IMR-90 (cell line): ENCODE results near the gene UNKL.

Experiments
- BHLHE40 ChIP-seq: fragments of 150-350 bp; IDR thresholded peaks from 2 replicates; pipeline ENCODE4 v1.6.1; 2016; ENCODE audit warnings: mild to moderate bottlenecking, low read depth, low read length
- CEBPB ChIP-seq: IDR thresholded peaks from 2 replicates; pipeline ENCODE4 v1.6.1; 2012; ENCODE audit warnings: low read depth, low read length, improper control_type of control experiment
- FOS ChIP-seq: fragments of 150-350 bp; IDR thresholded peaks from 2 replicates; pipeline ENCODE4 v1.6.1; 2016; ENCODE audit warnings: low read depth, low read length
- MAZ ChIP-seq: IDR thresholded peaks from 2 replicates; pipeline ENCODE4 v1.6.1; 2012; ENCODE audit warnings: low read depth, mild to moderate bottlenecking, low read length, improper control_type of control experiment, moderate library complexity, borderline replicate concordance
- MXI1 ChIP-seq: IDR thresholded peaks from 2 replicates; pipeline ENCODE4 v1.6.1; 2012; ENCODE audit warnings: low read depth, mild to moderate bottlenecking, low read length, moderate library complexity, borderline replicate concordance
- POLR2A ChIP-seq: IDR thresholded peaks from 2 replicates; pipeline ENCODE4 v1.6.1; 2012; ENCODE audit warnings: mild to moderate bottlenecking, low read depth, low read length
- RAD21 ChIP-seq: IDR thresholded peaks from 2 replicates; pipeline ENCODE4 v1.6.1; 2012; ENCODE audit warnings: low read length, improper control_type of control experiment
- RFX5 ChIP-seq: IDR thresholded peaks from 2 replicates; pipeline ENCODE4 v1.8.0; 2012; ENCODE audit warnings: low read depth, mild to moderate bottlenecking, low read length, moderate library complexity
- TF ChIP-seq, protein P1 (sequence below): conservative IDR thresholded peaks from 2 replicates; pipeline ENCODE4 v1.5.1; 2012; ENCODE audit warnings: mild to moderate bottlenecking, low read depth, low read length, improper control_type of control experiment
- TF ChIP-seq, protein P2 (sequence below): fragments of 150-350 bp; IDR thresholded peaks from 2 replicates; pipeline ENCODE4 v1.6.1; 2016; ENCODE audit warnings: low read depth, mild to moderate bottlenecking, low read length, moderate library complexity, borderline replicate concordance
- TF ChIP-seq, protein P3 (sequence below): fragments of 150-350 bp; IDR thresholded peaks from 2 replicates; pipeline ENCODE4 v1.6.1; 2017; ENCODE audit warnings: mild to moderate bottlenecking, antibody characterized with exemption, low read length, low read depth

DNA sequence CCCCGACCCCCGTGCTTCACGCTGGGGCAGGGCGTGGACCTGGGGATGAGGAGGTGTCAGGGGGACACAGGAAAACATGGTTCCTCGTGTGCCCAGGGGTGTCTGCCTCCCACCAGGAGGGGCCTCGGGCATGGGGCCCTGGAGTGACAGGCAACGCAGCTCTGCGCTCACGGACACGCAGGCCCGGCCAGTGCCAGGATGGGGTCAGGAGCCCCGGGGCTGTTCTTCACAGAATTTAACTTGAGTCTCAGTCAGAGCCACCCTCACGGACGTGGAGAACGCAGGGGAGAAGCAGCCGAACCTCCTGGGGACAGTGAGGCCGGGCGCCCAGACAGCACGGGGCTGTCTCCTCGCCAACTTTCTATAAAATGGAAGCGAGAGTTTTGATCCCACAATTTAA lies 16.7 kb downstream of the UNKL start:
- TF ChIP-seq, protein P1, sequence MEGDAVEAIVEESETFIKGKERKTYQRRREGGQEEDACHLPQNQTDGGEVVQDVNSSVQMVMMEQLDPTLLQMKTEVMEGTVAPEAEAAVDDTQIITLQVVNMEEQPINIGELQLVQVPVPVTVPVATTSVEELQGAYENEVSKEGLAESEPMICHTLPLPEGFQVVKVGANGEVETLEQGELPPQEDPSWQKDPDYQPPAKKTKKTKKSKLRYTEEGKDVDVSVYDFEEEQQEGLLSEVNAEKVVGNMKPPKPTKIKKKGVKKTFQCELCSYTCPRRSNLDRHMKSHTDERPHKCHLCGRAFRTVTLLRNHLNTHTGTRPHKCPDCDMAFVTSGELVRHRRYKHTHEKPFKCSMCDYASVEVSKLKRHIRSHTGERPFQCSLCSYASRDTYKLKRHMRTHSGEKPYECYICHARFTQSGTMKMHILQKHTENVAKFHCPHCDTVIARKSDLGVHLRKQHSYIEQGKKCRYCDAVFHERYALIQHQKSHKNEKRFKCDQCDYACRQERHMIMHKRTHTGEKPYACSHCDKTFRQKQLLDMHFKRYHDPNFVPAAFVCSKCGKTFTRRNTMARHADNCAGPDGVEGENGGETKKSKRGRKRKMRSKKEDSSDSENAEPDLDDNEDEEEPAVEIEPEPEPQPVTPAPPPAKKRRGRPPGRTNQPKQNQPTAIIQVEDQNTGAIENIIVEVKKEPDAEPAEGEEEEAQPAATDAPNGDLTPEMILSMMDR: no peak
- TF ChIP-seq RFX5: no peak
- TF ChIP-seq POLR2A: no peak
- TF ChIP-seq BHLHE40: no peak
- TF ChIP-seq MAZ: no peak
- no peak for TF ChIP-seq RAD21
- TF ChIP-seq, protein P2, sequence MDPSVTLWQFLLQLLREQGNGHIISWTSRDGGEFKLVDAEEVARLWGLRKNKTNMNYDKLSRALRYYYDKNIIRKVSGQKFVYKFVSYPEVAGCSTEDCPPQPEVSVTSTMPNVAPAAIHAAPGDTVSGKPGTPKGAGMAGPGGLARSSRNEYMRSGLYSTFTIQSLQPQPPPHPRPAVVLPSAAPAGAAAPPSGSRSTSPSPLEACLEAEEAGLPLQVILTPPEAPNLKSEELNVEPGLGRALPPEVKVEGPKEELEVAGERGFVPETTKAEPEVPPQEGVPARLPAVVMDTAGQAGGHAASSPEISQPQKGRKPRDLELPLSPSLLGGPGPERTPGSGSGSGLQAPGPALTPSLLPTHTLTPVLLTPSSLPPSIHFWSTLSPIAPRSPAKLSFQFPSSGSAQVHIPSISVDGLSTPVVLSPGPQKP: no peak
- no peak for TF ChIP-seq FOS
- TF ChIP-seq, protein P3, sequence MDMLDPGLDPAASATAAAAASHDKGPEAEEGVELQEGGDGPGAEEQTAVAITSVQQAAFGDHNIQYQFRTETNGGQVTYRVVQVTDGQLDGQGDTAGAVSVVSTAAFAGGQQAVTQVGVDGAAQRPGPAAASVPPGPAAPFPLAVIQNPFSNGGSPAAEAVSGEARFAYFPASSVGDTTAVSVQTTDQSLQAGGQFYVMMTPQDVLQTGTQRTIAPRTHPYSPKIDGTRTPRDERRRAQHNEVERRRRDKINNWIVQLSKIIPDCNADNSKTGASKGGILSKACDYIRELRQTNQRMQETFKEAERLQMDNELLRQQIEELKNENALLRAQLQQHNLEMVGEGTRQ: no peak
- TF ChIP-seq CEBPB: no peak
- TF ChIP-seq MXI1: no peak
